Activated T-cell treated with anti-CD3 and anti-CD28 coated beads, Interleukin-2, amount 50 U/mL, for 24 hours (primary cell): Measurements from ENCODE around the gene WDFY4.

ENCODE experiments used
- DNase-seq: peaks from one replicate; pipeline ENCODE4 v3.0.0-alpha.2; 2020
- H3K27ac Mint-ChIP-seq: 2 replicates; pipeline ENCODE4 v1.8.0; 2020; ENCODE audit warnings: mild to moderate bottlenecking, mixed read lengths
- H3K27me3 Mint-ChIP-seq: 2 replicates; pipeline ENCODE4 v1.8.0; 2020; ENCODE audit warnings: mixed read lengths
- H3K36me3 Mint-ChIP-seq: 2 replicates; pipeline ENCODE4 v1.8.0; 2020; ENCODE audit warnings: low read depth, mixed read lengths
- H3K4me1 Mint-ChIP-seq: 2 replicates; pipeline ENCODE4 v1.8.0; 2020; ENCODE audit warnings: low read depth, mixed read lengths
- H3K4me3 Mint-ChIP-seq: 2 replicates; pipeline ENCODE4 v1.8.0; 2020; ENCODE audit warnings: mild to moderate bottlenecking, moderate library complexity, mixed read lengths
- H3K9me3 Mint-ChIP-seq: 2 replicates; pipeline ENCODE4 v1.8.0; 2020; ENCODE audit warnings: mixed read lengths

Gene WDFY4

GRCh38 chr10:48798481-48799254 lies 114.0 kb downstream of the WDFY4 start:
- Mint-ChIP-seq H3K9me3 (peaks cover 6% of the 10 kb centered on the region), H3K4me1 (peaks cover 31% of the 10 kb centered on the region), H3K27me3 (no peaks in the 10 kb centered on the region), H3K36me3 (no peaks in the 10 kb centered on the region), H3K4me3 (no peak overlapping the region), H3K27ac (no peak overlapping the region)
- no peak for DNase-seq

- Mint-ChIP-seq H3K27me3 (no peaks in the 10 kb centered on the region), H3K36me3 (no peaks in the 10 kb centered on the region), H3K4me3 (no peak overlapping the region), H3K27ac (peak overlapping the region; percentile 95), H3K9me3 (peaks cover 6% of the 10 kb centered on the region), H3K4me1 (peaks cover 39% of the 10 kb centered on the region)
- DNase-seq, result no peak
These were observed 114.8 kb downstream of the WDFY4 start for GRCh38 chr10:48799341-48800006.

- H3K4me1 Mint-ChIP-seq, result peaks cover 45% of the 10 kb centered on the region
- no peak overlapping the region for H3K4me3 Mint-ChIP-seq
- DNase-seq, result no peak
- peak overlapping the region; percentile 95 for H3K27ac Mint-ChIP-seq
- no peaks in the 10 kb centered on the region for H3K27me3 Mint-ChIP-seq
- peaks cover 6% of the 10 kb centered on the region for H3K9me3 Mint-ChIP-seq
- H3K36me3 Mint-ChIP-seq, result no peaks in the 10 kb centered on the region
These were observed 115.5 kb downstream of the WDFY4 start for GRCh38 chr10:48800007-48800675.

GRCh38 chr10:48801001-48801421 lies 116.3 kb downstream of the WDFY4 start:
- Mint-ChIP-seq H3K27ac (peak overlapping the region; percentile 95), H3K36me3 (no peaks in the 10 kb centered on the region), H3K4me3 (no peak overlapping the region), H3K9me3 (peaks cover 6% of the 10 kb centered on the region), H3K27me3 (peaks cover 6% of the 10 kb centered on the region), H3K4me1 (peaks cover 53% of the 10 kb centered on the region)
- DNase-seq, result no peak

GRCh38 chr10:48802611-48803071 lies 118.0 kb downstream of the WDFY4 start:
- Mint-ChIP-seq H3K27me3 (peaks cover 11% of the 10 kb centered on the region), H3K27ac (no peak overlapping the region), H3K4me3 (no peak overlapping the region), H3K36me3 (no peaks in the 10 kb centered on the region), H3K4me1 (peaks cover 59% of the 10 kb centered on the region), H3K9me3 (peaks cover 6% of the 10 kb centered on the region)
- no peak for DNase-seq

DNA sequence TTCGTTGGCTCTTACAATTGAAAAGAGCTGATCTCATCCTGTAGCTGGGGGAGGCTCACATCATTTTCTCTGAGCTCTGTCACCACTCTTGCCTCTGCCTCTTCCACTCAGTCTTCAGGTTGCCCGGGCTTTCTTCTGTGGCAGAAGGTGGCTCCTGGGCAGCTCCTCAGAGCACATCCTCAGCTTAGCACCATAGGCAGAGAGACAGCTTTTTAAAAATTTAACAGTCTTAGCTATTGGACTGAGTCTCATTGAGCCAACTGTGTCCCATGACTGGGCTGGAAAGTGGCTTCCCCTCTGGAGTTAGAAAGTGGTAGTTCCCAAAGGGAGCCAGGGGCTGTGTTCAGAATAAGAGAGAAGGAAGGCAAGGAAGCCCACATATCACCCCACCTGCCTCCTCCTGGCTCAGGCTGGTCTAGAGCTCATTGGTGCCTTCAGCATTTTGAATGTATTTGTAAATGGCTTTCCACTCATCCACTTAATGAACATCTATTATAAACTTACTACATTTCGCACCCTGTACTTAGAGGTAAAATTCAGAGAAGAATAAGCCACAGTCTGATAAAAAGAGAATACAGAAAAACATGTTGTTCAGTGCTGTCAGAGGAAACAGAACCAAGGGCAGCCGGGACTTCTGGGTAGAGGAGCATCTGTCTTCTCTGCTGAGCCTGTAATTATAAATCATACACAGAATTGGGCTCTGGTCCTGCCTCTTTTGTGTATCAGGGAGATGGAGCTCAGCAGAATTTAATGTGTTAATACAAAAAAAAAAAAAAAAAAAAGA lies 119.3 kb downstream of the WDFY4 start:
- peaks cover 6% of the 10 kb centered on the region for H3K9me3 Mint-ChIP-seq
- H3K27me3 Mint-ChIP-seq, result peaks cover 11% of the 10 kb centered on the region
- no peaks in the 10 kb centered on the region for H3K36me3 Mint-ChIP-seq
- no peak overlapping the region for H3K4me3 Mint-ChIP-seq
- H3K4me1 Mint-ChIP-seq, result peaks cover 64% of the 10 kb centered on the region
- DNase-seq, result no peak
- no peak overlapping the region for H3K27ac Mint-ChIP-seq

DNA sequence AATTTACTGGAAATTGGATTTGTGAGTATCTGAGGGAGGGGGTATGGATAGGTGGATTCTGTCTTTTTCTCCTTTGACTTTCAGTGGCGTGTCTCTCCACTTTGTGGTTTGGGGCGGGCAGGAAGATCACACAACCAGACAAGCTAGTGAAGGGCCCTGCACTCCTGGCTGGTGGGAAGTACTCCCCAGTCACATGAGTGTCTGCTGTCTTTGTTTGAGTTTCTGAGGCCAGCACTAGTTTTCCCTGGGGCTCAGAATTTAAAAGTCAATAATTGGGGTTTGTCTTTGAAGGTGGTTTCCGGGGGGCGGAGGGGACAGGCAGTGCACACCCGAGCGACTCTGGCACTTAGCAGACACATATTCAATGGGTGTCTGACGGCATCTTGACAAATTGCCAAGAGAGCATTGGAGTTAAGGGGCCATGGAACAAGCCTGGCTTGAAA lies 120.1 kb downstream of the WDFY4 start:
- Mint-ChIP-seq H3K4me1 (peaks cover 62% of the 10 kb centered on the region), H3K9me3 (peaks cover 6% of the 10 kb centered on the region), H3K36me3 (no peaks in the 10 kb centered on the region), H3K4me3 (no peak overlapping the region), H3K27me3 (peaks cover 11% of the 10 kb centered on the region), H3K27ac (peak overlapping the region; percentile 38)
- no peak for DNase-seq

GRCh38 chr10:48805411-48805810 lies 120.7 kb downstream of the WDFY4 start:
- peaks cover under 1% of the 10 kb centered on the region for H3K9me3 Mint-ChIP-seq
- H3K27ac Mint-ChIP-seq, result no peak overlapping the region
- no peaks in the 10 kb centered on the region for H3K36me3 Mint-ChIP-seq
- H3K27me3 Mint-ChIP-seq, result peaks cover 11% of the 10 kb centered on the region
- no peak overlapping the region for H3K4me3 Mint-ChIP-seq
- peaks cover 56% of the 10 kb centered on the region for H3K4me1 Mint-ChIP-seq
- no peak for DNase-seq

DNA sequence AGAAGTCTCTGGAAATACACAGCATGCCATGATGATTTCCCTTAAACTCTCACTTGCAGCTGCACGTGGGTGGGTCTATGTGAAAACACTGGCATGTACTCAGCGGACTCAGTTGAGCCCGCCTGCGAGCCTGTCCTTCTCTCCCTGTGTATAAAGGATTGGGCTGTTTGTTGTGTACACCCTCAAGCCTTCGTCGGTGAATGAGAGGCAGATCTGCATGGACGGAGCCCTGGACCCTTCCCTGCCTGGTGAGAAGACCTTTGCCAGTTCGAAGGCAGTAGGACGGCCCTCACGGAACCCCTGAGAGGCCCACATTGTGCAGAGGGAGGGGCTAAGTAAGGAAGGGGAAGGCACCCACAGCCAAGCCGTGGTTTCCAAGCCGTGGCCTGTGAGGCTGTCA lies 121.2 kb downstream of the WDFY4 start:
- Mint-ChIP-seq H3K36me3 (no peaks in the 10 kb centered on the region), H3K4me1 (peaks cover 53% of the 10 kb centered on the region), H3K27ac (no peak overlapping the region), H3K4me3 (no peak overlapping the region), H3K9me3 (no peaks in the 10 kb centered on the region), H3K27me3 (peaks cover 11% of the 10 kb centered on the region)
- no peak for DNase-seq

GRCh38 chr10:48806342-48806741 lies 121.7 kb downstream of the WDFY4 start:
- no peaks in the 10 kb centered on the region for H3K36me3 Mint-ChIP-seq
- no peak overlapping the region for H3K4me3 Mint-ChIP-seq
- H3K9me3 Mint-ChIP-seq, result no peaks in the 10 kb centered on the region
- peaks cover 11% of the 10 kb centered on the region for H3K27me3 Mint-ChIP-seq
- H3K4me1 Mint-ChIP-seq, result peaks cover 48% of the 10 kb centered on the region
- DNase-seq, result no peak
- H3K27ac Mint-ChIP-seq, result no peak overlapping the region

GRCh38 chr10:48807791-48808470 lies 123.3 kb downstream of the WDFY4 start:
- H3K36me3 Mint-ChIP-seq, result no peaks in the 10 kb centered on the region
- peaks cover 34% of the 10 kb centered on the region for H3K4me1 Mint-ChIP-seq
- no peak overlapping the region for H3K27ac Mint-ChIP-seq
- peaks cover 18% of the 10 kb centered on the region for H3K27me3 Mint-ChIP-seq
- DNase-seq, result no peak
- no peak overlapping the region for H3K4me3 Mint-ChIP-seq
- H3K9me3 Mint-ChIP-seq, result no peaks in the 10 kb centered on the region

DNA sequence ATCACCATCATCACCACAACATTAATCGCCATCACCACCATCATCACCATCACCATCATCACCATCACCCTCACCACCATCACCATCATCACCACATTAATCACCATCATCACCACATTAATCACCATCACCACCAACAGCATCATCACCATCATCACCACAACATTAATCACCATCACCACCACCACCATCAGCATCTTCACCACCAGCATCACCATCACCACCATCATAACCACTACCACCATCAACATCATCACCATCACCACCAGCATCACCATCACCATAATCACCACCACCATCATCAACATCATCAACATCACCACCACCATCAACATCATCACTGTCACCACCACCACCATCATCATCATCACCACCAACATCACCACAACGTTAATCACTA lies 124.6 kb downstream of the WDFY4 start:
- H3K4me1 Mint-ChIP-seq, result peaks cover 27% of the 10 kb centered on the region
- no peaks in the 10 kb centered on the region for H3K36me3 Mint-ChIP-seq
- H3K9me3 Mint-ChIP-seq, result no peaks in the 10 kb centered on the region
- DNase-seq, result no peak
- no peak overlapping the region for H3K27ac Mint-ChIP-seq
- H3K27me3 Mint-ChIP-seq, result peaks cover 18% of the 10 kb centered on the region
- H3K4me3 Mint-ChIP-seq, result no peak overlapping the region

DNA sequence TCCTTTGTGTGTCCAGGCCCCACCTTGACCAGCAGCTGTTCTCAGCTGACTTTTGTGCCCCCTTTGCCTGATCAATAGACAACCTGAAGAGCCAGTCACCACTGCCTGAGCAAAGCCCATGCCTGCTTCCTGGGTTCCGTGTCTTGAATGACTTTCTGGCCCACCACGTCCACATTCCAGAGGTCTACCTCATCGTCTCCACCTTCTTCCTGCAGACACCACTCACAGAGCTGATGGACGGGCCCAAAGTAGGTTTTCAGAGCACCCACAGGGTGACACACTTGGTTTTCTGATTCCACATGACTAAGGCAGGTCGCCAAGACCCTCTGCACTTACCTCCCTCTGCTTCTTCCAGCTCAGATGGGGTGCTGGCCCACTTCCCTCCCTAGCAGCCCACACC lies 126.8 kb downstream of the WDFY4 start:
- Mint-ChIP-seq H3K36me3 (no peaks in the 10 kb centered on the region), H3K27me3 (peaks cover 8% of the 10 kb centered on the region), H3K4me3 (no peak overlapping the region), H3K9me3 (no peaks in the 10 kb centered on the region), H3K27ac (no peak overlapping the region), H3K4me1 (peaks cover 7% of the 10 kb centered on the region)
- DNase-seq, result no peak

DNA sequence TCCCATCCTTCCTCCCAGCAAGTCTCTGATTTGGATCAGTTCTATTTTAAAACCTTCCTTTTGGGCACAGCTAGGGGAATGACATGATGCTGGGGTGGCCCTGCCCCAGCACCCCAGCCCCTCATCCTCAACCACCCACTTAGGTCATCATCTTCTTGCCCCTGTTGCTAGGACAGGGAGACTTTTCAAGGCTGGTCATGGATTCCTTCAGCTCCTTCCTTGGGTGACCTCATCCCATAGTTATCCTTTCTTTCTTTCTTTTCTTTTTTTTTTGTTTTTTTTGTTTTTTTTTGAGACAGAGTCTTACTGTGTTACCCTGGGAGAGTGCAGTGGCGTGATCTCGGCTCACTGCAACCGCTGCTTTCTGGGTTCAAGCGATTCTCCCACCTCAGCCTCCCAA lies 127.2 kb downstream of the WDFY4 start:
- Mint-ChIP-seq H3K9me3 (no peaks in the 10 kb centered on the region), H3K27ac (no peak overlapping the region), H3K4me3 (no peak overlapping the region), H3K36me3 (no peaks in the 10 kb centered on the region), H3K27me3 (peaks cover 6% of the 10 kb centered on the region), H3K4me1 (peaks cover 6% of the 10 kb centered on the region)
- DNase-seq, result no peak
